ENCODE results near the gene SYT12.

DNA sequence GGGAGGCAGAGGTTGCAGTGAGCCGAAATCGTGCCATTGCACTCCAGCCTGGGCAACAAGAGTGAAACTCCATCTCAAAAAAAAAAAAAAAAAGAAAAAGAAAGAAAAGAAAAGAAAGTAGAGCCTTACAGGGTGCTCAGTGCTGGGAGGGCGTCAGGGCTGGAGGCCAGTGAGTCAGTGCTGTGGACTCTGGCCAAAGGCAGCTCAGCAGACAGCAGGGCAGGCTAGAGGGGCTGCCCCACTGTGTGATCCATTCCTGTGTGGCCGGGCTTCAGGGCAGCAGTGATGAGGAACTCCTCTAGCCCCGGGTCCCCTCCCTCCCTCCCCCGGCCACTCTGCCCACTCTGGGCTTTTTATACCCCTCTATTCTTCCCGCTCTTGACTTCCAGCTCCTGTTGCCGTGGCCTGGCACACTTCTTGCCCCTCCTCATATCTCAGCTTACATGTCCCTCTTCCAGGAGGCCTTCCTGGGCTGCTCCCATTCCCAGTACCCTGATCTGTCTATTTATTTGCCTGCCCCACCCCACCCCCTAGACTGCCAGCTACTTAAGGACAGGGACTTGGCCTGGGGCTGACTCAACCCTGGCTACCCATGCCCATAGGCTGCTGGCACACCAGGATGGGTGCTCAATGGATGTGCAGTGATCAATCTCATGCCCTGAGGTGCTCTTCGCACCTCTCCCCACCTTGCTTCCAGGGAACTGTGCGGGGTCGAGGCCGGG, 10.1 kb downstream of the SYT12 start:
- TF ChIP-seq CTCF (IDR thresholded peaks at IDR 0.05) (no peak), EP300 (IDR thresholded peaks at IDR 0.05) (no peak), POLR2A (IDR thresholded peaks at IDR 0.05) (no peak)
